HCT116 (cell line): Measurements from ENCODE around the gene PLAGL2.

ENCODE experiments used
- POLR2A ChIP-seq: IDR thresholded peaks from 2 replicates; pipeline ENCODE4 v1.7.0; 2011; ENCODE audit warnings: borderline replicate concordance; ENCODE audit not compliant: insufficient read depth, insufficient read length; ENCODE audit errors: extremely low read depth
- TF ChIP-seq, protein P1 (sequence below), 3 experiments: fragments of 200-600 bp in 1 of 3; sonication (generic) in 1 of 3; IDR thresholded peaks in 2 of 3; conservative IDR thresholded peaks in 1 of 3; 2 replicates each; pipeline ENCODE4 v1.5.1; 2012 to 2017; ENCODE audit warnings: low read depth in 2 of 3, low read length in 2 of 3, antibody characterized with exemption in 1 of 3, borderline replicate concordance in 1 of 3, control low read depth in 1 of 3, mild to moderate bottlenecking in 1 of 3, mixed read lengths in 1 of 3, mixed run types in 1 of 3, moderate library complexity in 1 of 3; ENCODE audit not compliant: insufficient read depth in 1 of 3

DNA sequence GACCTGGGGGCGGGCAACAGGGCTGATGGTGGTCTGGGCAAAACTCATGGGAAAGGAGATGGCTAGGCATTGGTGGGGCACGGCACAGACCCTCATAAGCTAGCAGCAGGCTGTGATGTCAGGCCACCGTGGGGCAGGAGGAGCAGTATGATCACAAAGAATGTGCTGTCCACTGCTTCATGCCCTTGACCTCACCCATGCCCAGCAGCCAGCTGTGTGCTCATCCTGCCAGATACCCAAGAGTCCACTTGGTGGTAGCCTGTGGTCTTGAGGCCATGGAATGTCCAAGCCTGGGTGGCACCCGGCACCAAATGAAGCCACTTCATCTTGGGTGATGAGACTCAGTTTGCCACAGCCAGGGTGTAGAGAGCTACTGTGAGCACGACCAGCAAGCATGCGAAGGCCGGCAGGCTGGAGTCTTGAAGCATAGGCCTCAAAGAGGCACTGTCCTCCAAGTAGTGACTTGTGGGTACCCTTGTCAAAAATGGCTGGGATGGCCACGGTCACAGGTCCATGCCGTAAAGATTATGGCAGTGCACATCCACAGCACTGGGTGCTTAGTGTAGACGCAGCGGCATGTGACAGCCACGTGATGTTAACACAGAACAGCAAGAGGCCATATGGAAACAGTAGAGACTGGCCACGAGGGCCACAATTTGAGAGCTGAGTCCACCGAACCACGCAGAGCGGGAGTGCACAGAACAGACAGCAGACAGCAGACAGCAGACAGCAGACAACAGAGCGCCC lies 19.0 kb downstream of the PLAGL2 start:
- TF ChIP-seq, protein P1, sequence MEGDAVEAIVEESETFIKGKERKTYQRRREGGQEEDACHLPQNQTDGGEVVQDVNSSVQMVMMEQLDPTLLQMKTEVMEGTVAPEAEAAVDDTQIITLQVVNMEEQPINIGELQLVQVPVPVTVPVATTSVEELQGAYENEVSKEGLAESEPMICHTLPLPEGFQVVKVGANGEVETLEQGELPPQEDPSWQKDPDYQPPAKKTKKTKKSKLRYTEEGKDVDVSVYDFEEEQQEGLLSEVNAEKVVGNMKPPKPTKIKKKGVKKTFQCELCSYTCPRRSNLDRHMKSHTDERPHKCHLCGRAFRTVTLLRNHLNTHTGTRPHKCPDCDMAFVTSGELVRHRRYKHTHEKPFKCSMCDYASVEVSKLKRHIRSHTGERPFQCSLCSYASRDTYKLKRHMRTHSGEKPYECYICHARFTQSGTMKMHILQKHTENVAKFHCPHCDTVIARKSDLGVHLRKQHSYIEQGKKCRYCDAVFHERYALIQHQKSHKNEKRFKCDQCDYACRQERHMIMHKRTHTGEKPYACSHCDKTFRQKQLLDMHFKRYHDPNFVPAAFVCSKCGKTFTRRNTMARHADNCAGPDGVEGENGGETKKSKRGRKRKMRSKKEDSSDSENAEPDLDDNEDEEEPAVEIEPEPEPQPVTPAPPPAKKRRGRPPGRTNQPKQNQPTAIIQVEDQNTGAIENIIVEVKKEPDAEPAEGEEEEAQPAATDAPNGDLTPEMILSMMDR (IDR thresholded peaks at IDR 0.05 in 2 of 3, conservative IDR thresholded peaks at IDR 0.05 in 1 of 3; ENCODE audit: borderline replicate concordance in 1 of 3, insufficient read depth in 1 of 3, low read depth in 2 of 3, low read length in 2 of 3), result no peak
- no peak for TF ChIP-seq POLR2A
